Stimulated activated CD8-positive, alpha-beta memory T cell treated with anti-CD3 and anti-CD28 coated beads, Interleukin-4, amount 100 ng/mL, for 1 hour (primary cell): Measurements from ENCODE around the gene GRB10.
"Not testable (repeated sequence)": the region's sequence is repeated elsewhere in the genome, so short reads cannot be mapped to it uniquely, and the experiment has no call there.

Source experiments
- DNase-seq, 2 donors: peaks; one replicate each; pipeline ENCODE4 v3.0.0-alpha.2; 2020; ENCODE audit warnings: low read depth in 2 of 2, low spot score in 1 of 2

Gene GRB10

GRCh38 chr7:50558294-50559053, 224.2 kb downstream of the GRB10 start:
- DNase-seq: no peak

GRCh38 chr7:50557099-50557498, 225.6 kb downstream of the GRB10 start:
- no peak for DNase-seq

- no peak for DNase-seq
These were observed 226.3 kb downstream of the GRB10 start for GRCh38 chr7:50556247-50556991.

GRCh38 chr7:50555594-50556140, 227.0 kb downstream of the GRB10 start:
- no peak for DNase-seq

GRCh38 chr7:50554431-50555322, 228.0 kb downstream of the GRB10 start:
- no peak for DNase-seq

- no peak for DNase-seq
These were observed 228.7 kb downstream of the GRB10 start for GRCh38 chr7:50553973-50554372.

- DNase-seq: no peak
These were observed 229.8 kb downstream of the GRB10 start for GRCh38 chr7:50552921-50553320.

- no peak for DNase-seq
These were observed 230.6 kb downstream of the GRB10 start for GRCh38 chr7:50552139-50552538.

GRCh38 chr7:50545613-50546012, 237.1 kb downstream of the GRB10 start:
- DNase-seq: not testable (repeated sequence)

- no peak for DNase-seq
These were observed 237.7 kb downstream of the GRB10 start for GRCh38 chr7:50544992-50545391.

GRCh38 chr7:50543776-50544442, 238.8 kb downstream of the GRB10 start:
- no peak for DNase-seq

- DNase-seq: no peak
These were observed 240.6 kb downstream of the GRB10 start for GRCh38 chr7:50542132-50542531.

- DNase-seq: no peak
These were observed 241.7 kb downstream of the GRB10 start for GRCh38 chr7:50540785-50541579.
